Osteocyte (in vitro differentiated cells): ENCODE data around the gene PSMD1. TPM values are rescaled to one million over a fixed set of nuclear protein-coding genes. Genes with fewer than 3 reads are reported as not detected.

Experiments
- DNase-seq: peaks from one replicate; pipeline ENCODE4 v3.0.0; 2021; ENCODE audit warnings: mixed read lengths; ENCODE audit not compliant: unreplicated experiment; ENCODE audit errors: extremely low spot score
- H3K27ac Mint-ChIP-seq: one replicate; pipeline ENCODE4 v1.8.0; 2021; ENCODE audit warnings: mild to moderate bottlenecking, mixed read lengths; ENCODE audit not compliant: unreplicated experiment
- H3K27me3 Mint-ChIP-seq: one replicate; pipeline ENCODE4 v1.8.0; 2021; ENCODE audit warnings: mixed read lengths; ENCODE audit not compliant: unreplicated experiment
- H3K36me3 Mint-ChIP-seq: one replicate; pipeline ENCODE4 v1.8.0; 2021; ENCODE audit warnings: mixed read lengths; ENCODE audit not compliant: unreplicated experiment
- H3K4me1 Mint-ChIP-seq: one replicate; pipeline ENCODE4 v1.8.0; 2021; ENCODE audit warnings: mixed read lengths; ENCODE audit not compliant: unreplicated experiment
- H3K4me3 Mint-ChIP-seq: one replicate; pipeline ENCODE4 v1.8.0; 2021; ENCODE audit warnings: mild to moderate bottlenecking, moderate library complexity, mixed read lengths; ENCODE audit not compliant: unreplicated experiment
- H3K9me3 Mint-ChIP-seq: one replicate; pipeline ENCODE4 v1.8.0; 2021; ENCODE audit warnings: mixed read lengths; ENCODE audit not compliant: unreplicated experiment
- CTCF ChIP-seq: fragments of 200-600 bp; sonication (generic); IDR thresholded peaks from 2 replicates; pipeline ENCODE4 v1.5.0; 2021; ENCODE audit warnings: antibody characterized with exemption, mild to moderate bottlenecking, moderate library complexity
- total RNA-seq: library from RNA; stranded (reverse); gene quantifications from 2 replicates; pipeline ENCODE4 v1.2.1, GENCODE V29; 2021

The PSMD1 gene
- total RNA-seq, 1 donor from 2014 or later = 112 TPM

- H3K4me1 Mint-ChIP-seq = peaks cover 75% of the 10 kb centered on the region
- TF ChIP-seq CTCF = no peak
- peak overlapping the region; percentile 50 for H3K27ac Mint-ChIP-seq
- peaks cover 25% of the 10 kb centered on the region for H3K36me3 Mint-ChIP-seq
- H3K4me3 Mint-ChIP-seq = no peak overlapping the region
- DNase-seq = no peak
- H3K9me3 Mint-ChIP-seq = no peaks in the 10 kb centered on the region
- H3K27me3 Mint-ChIP-seq = no peaks in the 10 kb centered on the region
These were observed 60.5 kb downstream of the PSMD1 start for GRCh38 chr2:231117148-231117547.

- Mint-ChIP-seq H3K36me3 (peaks cover 21% of the 10 kb centered on the region), H3K9me3 (no peaks in the 10 kb centered on the region), H3K4me1 (peaks cover 66% of the 10 kb centered on the region), H3K27ac (peak overlapping the region; percentile 76), H3K4me3 (peak overlapping the region; percentile 30), H3K27me3 (no peaks in the 10 kb centered on the region)
- no peak for TF ChIP-seq CTCF
- DNase-seq = no peak
These were observed 61.4 kb downstream of the PSMD1 start for GRCh38 chr2:231117922-231118613.

GRCh38 chr2:231118614-231118942 lies 61.9 kb downstream of the PSMD1 start:
- no peaks in the 10 kb centered on the region for H3K9me3 Mint-ChIP-seq
- DNase-seq = no peak
- peak overlapping the region; percentile 76 for H3K27ac Mint-ChIP-seq
- peaks cover 68% of the 10 kb centered on the region for H3K4me1 Mint-ChIP-seq
- H3K4me3 Mint-ChIP-seq = no peak overlapping the region
- no peaks in the 10 kb centered on the region for H3K27me3 Mint-ChIP-seq
- peaks cover 19% of the 10 kb centered on the region for H3K36me3 Mint-ChIP-seq
- no peak for TF ChIP-seq CTCF

- no peak for TF ChIP-seq CTCF
- no peaks in the 10 kb centered on the region for H3K9me3 Mint-ChIP-seq
- peak overlapping the region; percentile 52 for H3K4me3 Mint-ChIP-seq
- peak overlapping the region; percentile 83 for H3K27ac Mint-ChIP-seq
- peaks cover 8% of the 10 kb centered on the region for H3K36me3 Mint-ChIP-seq
- DNase-seq = no peak
- no peaks in the 10 kb centered on the region for H3K27me3 Mint-ChIP-seq
- H3K4me1 Mint-ChIP-seq = peaks cover 53% of the 10 kb centered on the region
These were observed 66.8 kb downstream of the PSMD1 start for GRCh38 chr2:231123362-231123898.

- Mint-ChIP-seq H3K4me1 (peaks cover 58% of the 10 kb centered on the region), H3K27ac (peak within 1 kb of the TSS; percentile 83), H3K27me3 (no peaks in the 10 kb centered on the region), H3K9me3 (no peaks in the 10 kb centered on the region), H3K4me3 (peak within 1 kb of the TSS; percentile 51), H3K36me3 (peaks cover 4% of the 10 kb centered on the region)
- DNase-seq = no peak
- TF ChIP-seq CTCF = no peak
These were observed 68.3 kb downstream of the PSMD1 start, which contains the start of gene HTR2B for GRCh38 chr2:231124838-231125568. HTR2B (minus strand) TSS chr2:231125042; CDS start chr2:231123764, 1,278 bp downstream.
